ENCODE results near the gene SMIM32. TPM values are rescaled to one million over a fixed set of nuclear protein-coding genes. Genes with fewer than 3 reads are reported as not detected.

Gene SMIM32
- total RNA-seq, 1 experiment from 2014 or later: not detected

- Histone ChIP-seq H2AFZ (no peak overlapping the region), H3K4me1 (replicated peaks; ENCODE audit: insufficient read depth) (peaks cover 5% of the 10 kb centered on the region), H3K4me3 (no peak overlapping the region), H3F3A (ENCODE audit: insufficient read depth, low read depth) (no peaks in the 10 kb centered on the region), H4K20me1 (ENCODE audit: insufficient read depth) (no peaks in the 10 kb centered on the region), H3K9me3 (ENCODE audit: insufficient read depth, low read depth) (no peaks in the 10 kb centered on the region), H3K27me3 (ENCODE audit: insufficient read depth, low read depth) (no peaks in the 10 kb centered on the region), H3K9me2 (ENCODE audit: insufficient read depth) (no peaks in the 10 kb centered on the region), H3K36me3 (ENCODE audit: low read depth) (no peaks in the 10 kb centered on the region), H3K4me2 (no peak overlapping the region), H3K27ac (no peak overlapping the region), H3K79me2 (ENCODE audit: low read depth) (no peaks in the 10 kb centered on the region)
- CTCF ChIA-PET: no interaction called here
- no peak for DNase-seq
- TF ChIP-seq CTCF (conservative IDR thresholded peaks at IDR 0.05) (no peak), EZH2 (IDR thresholded peaks at IDR 0.05; ENCODE audit: low read depth) (no peak)
- POLR2A ChIA-PET (ENCODE audit: unreplicated experiment): no interaction called here
- no TSS peak for BruUV-seq (replicated peaks)
- intact Hi-C loops (cut with micrococcal nuclease; ENCODE audit: unreplicated experiment): no loop called here
Observed at GRCh38 chr5:136198453-136198852, 5.5 kb upstream of the SMIM32 start.

GRCh38 chr5:136197462-136198142 lies 4.6 kb upstream of the SMIM32 start:
- peak; percentile 37 to 52 for DNase-seq
- Histone ChIP-seq H3K4me1 (replicated peaks; ENCODE audit: insufficient read depth) (peaks cover 5% of the 10 kb centered on the region), H2AFZ (no peak overlapping the region), H3K9me3 (ENCODE audit: insufficient read depth, low read depth) (no peaks in the 10 kb centered on the region), H3K27ac (no peak overlapping the region), H3K79me2 (ENCODE audit: low read depth) (no peaks in the 10 kb centered on the region), H3K4me3 (no peak overlapping the region), H4K20me1 (ENCODE audit: insufficient read depth) (no peaks in the 10 kb centered on the region), H3F3A (ENCODE audit: insufficient read depth, low read depth) (no peaks in the 10 kb centered on the region), H3K9me2 (ENCODE audit: insufficient read depth) (no peaks in the 10 kb centered on the region), H3K27me3 (ENCODE audit: insufficient read depth, low read depth) (no peaks in the 10 kb centered on the region), H3K4me2 (no peak overlapping the region), H3K36me3 (ENCODE audit: low read depth) (no peaks in the 10 kb centered on the region)
- ChIA-PET POLR2A (ENCODE audit: unreplicated experiment) (no interaction called here), CTCF (no interaction called here)
- intact Hi-C loops (cut with micrococcal nuclease; ENCODE audit: unreplicated experiment): no loop called here
- no peak for TF ChIP-seq CTCF (conservative IDR thresholded peaks at IDR 0.05)
- TF ChIP-seq EZH2 (IDR thresholded peaks at IDR 0.05; ENCODE audit: low read depth): no peak
- BruUV-seq (replicated peaks): no TSS peak

GRCh38 chr5:136195971-136196820 lies 3.2 kb upstream of the SMIM32 start:
- CTCF ChIA-PET: no interaction called here

More at GRCh38 chr5:136195971-136196820, 3.2 kb upstream of the SMIM32 start:
- Histone ChIP-seq H3K36me3 (ENCODE audit: low read depth) (no peaks in the 10 kb centered on the region), H3K27me3 (ENCODE audit: insufficient read depth, low read depth) (no peaks in the 10 kb centered on the region), H4K20me1 (ENCODE audit: insufficient read depth) (no peaks in the 10 kb centered on the region), H3K4me3 (no peak overlapping the region), H3K79me2 (ENCODE audit: low read depth) (no peaks in the 10 kb centered on the region), H3K4me1 (replicated peaks; ENCODE audit: insufficient read depth) (peaks cover 5% of the 10 kb centered on the region), H3K4me2 (no peak overlapping the region), H3K27ac (no peak overlapping the region), H3K9me2 (ENCODE audit: insufficient read depth) (no peaks in the 10 kb centered on the region), H3F3A (ENCODE audit: insufficient read depth, low read depth) (no peaks in the 10 kb centered on the region), H3K9me3 (ENCODE audit: insufficient read depth, low read depth) (no peaks in the 10 kb centered on the region), H2AFZ (no peak overlapping the region)
- BruUV-seq (replicated peaks): no TSS peak
- no peak for TF ChIP-seq CTCF (conservative IDR thresholded peaks at IDR 0.05)
- TF ChIP-seq EZH2 (IDR thresholded peaks at IDR 0.05; ENCODE audit: low read depth): no peak
- POLR2A ChIA-PET (ENCODE audit: unreplicated experiment): no interaction called here
- intact Hi-C loops (cut with micrococcal nuclease; ENCODE audit: unreplicated experiment): no loop called here
- no peak for DNase-seq
